Thyroid gland (tissue), 4 donors: ENCODE data around the gene DSC1.

Experiments
- POLR2A ChIP-seq, 2 donors: fragments of 450-650 bp; IDR thresholded peaks; one replicate each; pipeline ENCODE4 v1.6.1; 2017; ENCODE audit warnings: antibody characterized with exemption in 2 of 2, mild to moderate bottlenecking in 2 of 2, moderate library complexity in 1 of 2
- TF ChIP-seq, protein P1 (sequence below), 6 experiments: fragments of 200-600 bp in 3 of 6; fragments of 450-650 bp in 3 of 6; sonication (generic) in 3 of 6; IDR thresholded peaks; one replicate each; pipeline ENCODE4 v1.5.1; 2016 to 2019; ENCODE audit warnings: antibody characterized with exemption in 6 of 6, mild to moderate bottlenecking in 2 of 6, inconsistent platforms in 1 of 6, moderate library complexity in 1 of 6

DNA sequence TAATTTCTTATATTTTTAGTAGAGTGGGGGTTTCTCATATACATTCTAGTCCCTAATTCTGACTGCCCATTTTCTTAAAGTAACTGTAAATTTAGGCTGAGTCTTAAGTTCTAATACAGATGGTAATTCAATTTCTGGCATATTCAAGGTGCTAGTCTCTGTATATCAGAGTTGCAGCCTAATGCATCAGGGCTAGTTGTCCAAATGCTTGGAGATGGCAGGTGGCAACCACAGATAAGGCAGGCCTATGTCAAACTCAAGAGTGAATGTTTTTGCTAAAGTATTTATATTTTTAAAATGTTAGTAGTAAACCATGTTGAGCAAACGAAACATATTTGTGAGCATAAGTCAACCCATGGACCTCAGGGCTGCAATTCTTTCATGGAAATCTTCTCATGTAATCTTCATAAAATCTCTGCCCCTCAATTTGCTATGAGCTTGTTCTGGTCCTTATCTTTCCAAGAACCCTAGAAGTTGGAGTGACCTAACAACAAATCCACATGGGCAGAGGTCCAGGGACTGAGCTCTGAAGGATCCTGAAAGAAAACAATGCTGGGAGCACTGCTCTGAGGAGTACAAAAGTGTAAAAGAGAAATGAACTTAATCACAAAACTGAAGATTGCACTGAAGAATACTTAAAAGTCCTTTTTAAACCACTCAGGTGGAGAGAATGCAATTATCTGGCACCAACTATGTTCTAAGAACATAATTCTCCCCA, 33.1 kb downstream of the DSC1 start:
- TF ChIP-seq, protein P1, sequence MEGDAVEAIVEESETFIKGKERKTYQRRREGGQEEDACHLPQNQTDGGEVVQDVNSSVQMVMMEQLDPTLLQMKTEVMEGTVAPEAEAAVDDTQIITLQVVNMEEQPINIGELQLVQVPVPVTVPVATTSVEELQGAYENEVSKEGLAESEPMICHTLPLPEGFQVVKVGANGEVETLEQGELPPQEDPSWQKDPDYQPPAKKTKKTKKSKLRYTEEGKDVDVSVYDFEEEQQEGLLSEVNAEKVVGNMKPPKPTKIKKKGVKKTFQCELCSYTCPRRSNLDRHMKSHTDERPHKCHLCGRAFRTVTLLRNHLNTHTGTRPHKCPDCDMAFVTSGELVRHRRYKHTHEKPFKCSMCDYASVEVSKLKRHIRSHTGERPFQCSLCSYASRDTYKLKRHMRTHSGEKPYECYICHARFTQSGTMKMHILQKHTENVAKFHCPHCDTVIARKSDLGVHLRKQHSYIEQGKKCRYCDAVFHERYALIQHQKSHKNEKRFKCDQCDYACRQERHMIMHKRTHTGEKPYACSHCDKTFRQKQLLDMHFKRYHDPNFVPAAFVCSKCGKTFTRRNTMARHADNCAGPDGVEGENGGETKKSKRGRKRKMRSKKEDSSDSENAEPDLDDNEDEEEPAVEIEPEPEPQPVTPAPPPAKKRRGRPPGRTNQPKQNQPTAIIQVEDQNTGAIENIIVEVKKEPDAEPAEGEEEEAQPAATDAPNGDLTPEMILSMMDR (IDR thresholded peaks at IDR 0.05): no peak
- no peak for TF ChIP-seq POLR2A (IDR thresholded peaks at IDR 0.05)
